Upper lobe of left lung (tissue), 6 donors: ENCODE measurements around the gene MRNIP. TPM values are rescaled to one million over a fixed set of nuclear protein-coding genes. Genes with fewer than 3 reads are reported as not detected.

Source experiments
- ATAC-seq, 2 donors: fragments of 200-7000 bp; cut with Tn5 transposase; one replicate each; pipeline ENCODE4 v1.9.1; 2022; ENCODE audit warnings: mild to moderate bottlenecking in 2 of 2, moderate library complexity in 2 of 2; ENCODE audit not compliant: low FRiP score in 2 of 2
- DNase-seq, 2 donors: peaks; one replicate each; pipeline ENCODE4 v3.0.0-alpha.2; 2019 to 2020
- H3K27ac ChIP-seq, 4 donors: fragments of 200-600 bp; sonication (generic); one replicate each; pipeline ENCODE4 v1.5.1; 2016 to 2019
- H3K27me3 ChIP-seq, 4 donors: fragments of 200-600 bp; sonication (generic); one replicate each; pipeline ENCODE4 v1.5.1; 2017 to 2019
- H3K36me3 ChIP-seq, 4 donors: fragments of 200-600 bp; sonication (generic); one replicate each; pipeline ENCODE4 v1.5.1; 2016 to 2019
- H3K4me1 ChIP-seq, 4 donors: fragments of 200-600 bp; sonication (generic); one replicate each; pipeline ENCODE4 v1.5.1; 2018 to 2019
- H3K4me3 ChIP-seq, 4 donors: fragments of 200-600 bp; sonication (generic); one replicate each; pipeline ENCODE4 v1.5.1; 2017 to 2019; ENCODE audit warnings: mild to moderate bottlenecking in 2 of 4, moderate library complexity in 1 of 4
- H3K9me3 ChIP-seq, 4 donors: fragments of 200-600 bp; sonication (generic); one replicate each; pipeline ENCODE4 v1.5.1; 2018 to 2019
- EP300 ChIP-seq, 4 donors: sonication (generic); formaldehyde crosslinking; IDR thresholded peaks; one replicate each; pipeline ENCODE4 v1.5.1; 2017; ENCODE audit warnings: antibody characterized with exemption in 4 of 4, control low read depth in 2 of 4
- POLR2A ChIP-seq, 4 donors: fragments of 450-650 bp; IDR thresholded peaks; one replicate each; pipeline ENCODE4 v1.5.1; 2016 to 2017; ENCODE audit warnings: antibody characterized with exemption in 4 of 4, mild to moderate bottlenecking in 2 of 4
- POLR2AphosphoS5 ChIP-seq, 2 donors: sonication (generic); formaldehyde crosslinking; IDR thresholded peaks; one replicate each; pipeline ENCODE4 v1.5.1; 2017; ENCODE audit warnings: antibody characterized with exemption in 2 of 2
- WGBS, 2 donors: methylation state at CpG; one replicate each; pipeline ENCODE4 v1.1.5; 2017 to 2018; 5-methylcytosine and 5-hydroxymethylcytosine counted together
- total RNA-seq, 6 donors: library from RNA; depleted of rRNA in 4 of 6; stranded (reverse); fragments of >200 nt in 4 of 6; gene quantifications; one replicate each; pipeline versions ENCODE4 v1.1.0 to v1.2.1, GENCODE V29; 2016 to 2021
- TF ChIP-seq, protein P1 (sequence below), 6 experiments: fragments of 450-650 bp in 4 of 6; fragments of 200-600 bp in 2 of 6; sonication (generic) in 2 of 6; IDR thresholded peaks; one replicate each; pipeline ENCODE4 v1.5.1; 2016 to 2019; ENCODE audit warnings: antibody characterized with exemption in 6 of 6
- donor health status: DM: no; HTN: no; CAD: no; lungs with moderate emphysema.
- donor health status: DM: no; HTN: yes; CAD: no; lungs with severe emphysema.

MRNIP gene
- total RNA-seq, 6 donors from 2014 or later: 20.7 to 142 (median 33.2) TPM

DNA sequence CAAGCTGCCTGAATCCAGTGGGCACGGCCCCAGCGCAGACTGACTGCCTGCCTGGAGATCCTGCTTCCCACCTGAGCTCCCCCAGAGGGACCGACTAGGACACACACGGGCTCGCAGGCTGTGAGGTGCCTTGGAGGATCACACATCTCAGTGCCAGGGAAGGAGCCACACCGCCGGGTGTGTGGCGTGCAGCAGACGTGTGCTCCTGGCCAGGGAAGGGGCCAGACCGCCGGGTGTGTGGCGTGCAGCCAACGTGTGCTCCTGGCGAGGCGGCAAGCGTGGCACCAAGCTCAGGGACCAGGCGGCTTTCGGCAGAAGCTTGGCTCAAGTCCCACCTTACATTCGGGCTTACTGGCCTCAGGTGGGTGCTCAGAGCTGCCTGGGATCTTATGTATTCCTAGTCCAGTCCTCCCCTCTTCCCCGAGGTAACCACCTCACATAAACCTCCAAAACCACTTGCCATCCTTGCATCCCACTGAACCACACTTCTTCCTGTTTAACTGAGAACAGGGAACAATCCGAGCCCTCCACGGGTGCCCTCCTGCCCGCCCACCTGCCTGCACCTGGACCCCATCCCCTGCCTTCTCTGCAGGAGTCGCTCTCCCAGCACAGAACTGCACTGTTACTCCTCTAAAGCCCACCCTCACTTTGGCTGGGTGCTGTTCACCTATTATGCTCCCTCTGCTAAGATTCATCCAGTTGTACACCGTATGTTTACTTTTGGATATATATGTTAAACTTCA is 22.4 kb upstream of the MRNIP start:
- TF ChIP-seq, protein P1, sequence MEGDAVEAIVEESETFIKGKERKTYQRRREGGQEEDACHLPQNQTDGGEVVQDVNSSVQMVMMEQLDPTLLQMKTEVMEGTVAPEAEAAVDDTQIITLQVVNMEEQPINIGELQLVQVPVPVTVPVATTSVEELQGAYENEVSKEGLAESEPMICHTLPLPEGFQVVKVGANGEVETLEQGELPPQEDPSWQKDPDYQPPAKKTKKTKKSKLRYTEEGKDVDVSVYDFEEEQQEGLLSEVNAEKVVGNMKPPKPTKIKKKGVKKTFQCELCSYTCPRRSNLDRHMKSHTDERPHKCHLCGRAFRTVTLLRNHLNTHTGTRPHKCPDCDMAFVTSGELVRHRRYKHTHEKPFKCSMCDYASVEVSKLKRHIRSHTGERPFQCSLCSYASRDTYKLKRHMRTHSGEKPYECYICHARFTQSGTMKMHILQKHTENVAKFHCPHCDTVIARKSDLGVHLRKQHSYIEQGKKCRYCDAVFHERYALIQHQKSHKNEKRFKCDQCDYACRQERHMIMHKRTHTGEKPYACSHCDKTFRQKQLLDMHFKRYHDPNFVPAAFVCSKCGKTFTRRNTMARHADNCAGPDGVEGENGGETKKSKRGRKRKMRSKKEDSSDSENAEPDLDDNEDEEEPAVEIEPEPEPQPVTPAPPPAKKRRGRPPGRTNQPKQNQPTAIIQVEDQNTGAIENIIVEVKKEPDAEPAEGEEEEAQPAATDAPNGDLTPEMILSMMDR (IDR thresholded peaks at IDR 0.05): no peak
- TF ChIP-seq POLR2AphosphoS5 (IDR thresholded peaks at IDR 0.05): no peak
- no peak for TF ChIP-seq EP300 (IDR thresholded peaks at IDR 0.05)
- no peak for TF ChIP-seq POLR2A (IDR thresholded peaks at IDR 0.05)
- Histone ChIP-seq H3K27me3 (no peaks in the 10 kb centered on the region), H3K4me3 (no peak overlapping the region), H3K27ac (no peak overlapping the region), H3K9me3 (peaks cover 4 to 20% (median 15%) of the 10 kb centered on the region in 4 donors), H3K36me3 (peaks cover 11 to 89% (median 53%) of the 10 kb centered on the region in 4 donors), H3K4me1 (no peaks in the 10 kb centered on the region)
- DNase-seq: no peak
- WGBS, 2 donors: 88 to 95% methylated on average over 22 to 25 of the region's 25 CpGs
- ATAC-seq: no peak

DNA sequence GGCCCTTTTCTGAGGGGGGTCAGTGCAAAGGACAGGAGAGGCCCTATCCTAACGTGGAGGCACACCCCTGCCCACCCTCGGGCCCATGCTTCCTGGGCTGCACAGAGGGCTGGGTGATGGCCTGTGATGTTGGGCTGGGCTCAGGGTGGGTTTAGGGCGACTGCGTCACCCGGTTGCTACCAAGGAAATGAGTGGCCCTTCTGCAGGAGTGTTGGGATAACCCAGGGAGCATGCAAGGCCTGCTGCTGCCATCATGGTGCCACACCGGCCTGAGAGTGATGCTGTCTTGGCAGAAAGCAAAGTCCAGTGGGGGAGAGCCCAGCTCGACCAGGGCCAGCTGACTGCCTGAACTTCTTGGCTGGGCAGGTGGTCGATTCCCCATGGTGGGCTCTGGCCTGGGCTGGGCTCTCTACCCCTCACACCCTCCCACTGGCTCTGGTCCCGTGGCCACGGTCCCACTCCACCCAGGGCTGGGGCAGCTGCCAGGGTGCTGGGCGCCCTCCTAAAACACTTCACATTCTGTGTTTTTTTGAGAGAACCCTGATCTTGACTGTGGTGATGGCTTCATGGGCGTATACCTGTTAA is 21.5 kb upstream of the MRNIP start:
- H3K4me1 ChIP-seq: no peaks in the 10 kb centered on the region
- H3K27me3 ChIP-seq: no peaks in the 10 kb centered on the region
- ATAC-seq (no peak), DNase-seq (no peak)
- 96 to 97% methylated on average over 8 to 9 of the region's 12 CpGs for WGBS, 2 donors
- no peak for TF ChIP-seq POLR2AphosphoS5 (IDR thresholded peaks at IDR 0.05)
- no peak for TF ChIP-seq EP300 (IDR thresholded peaks at IDR 0.05)
- TF ChIP-seq, protein P1 (IDR thresholded peaks at IDR 0.05): no peak
- TF ChIP-seq POLR2A (IDR thresholded peaks at IDR 0.05): no peak
- no peak overlapping the region for H3K4me3 ChIP-seq
- H3K36me3 ChIP-seq: peaks cover 11 to 89% (median 51%) of the 10 kb centered on the region in 4 donors
- H3K9me3 ChIP-seq: peaks cover 4 to 20% (median 15%) of the 10 kb centered on the region in 4 donors
- H3K27ac ChIP-seq: no peak overlapping the region

DNA sequence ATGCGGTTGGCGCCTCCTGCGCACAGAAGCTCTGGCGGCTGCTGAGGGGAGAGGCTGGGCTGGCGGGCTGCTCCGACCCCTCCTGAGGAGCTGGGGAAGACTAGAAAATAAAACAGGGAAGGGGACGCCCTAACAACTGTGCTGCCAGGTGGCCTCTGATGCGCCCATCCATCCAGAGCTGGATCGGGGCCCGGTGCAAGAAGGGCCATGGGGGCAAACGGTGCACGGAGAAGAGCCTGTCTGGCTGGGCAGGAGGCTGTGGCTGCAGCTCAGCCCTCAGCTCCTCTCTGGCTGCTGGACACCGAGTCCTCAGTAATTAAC is 21.0 kb upstream of the MRNIP start:
- no peaks in the 10 kb centered on the region for H3K4me1 ChIP-seq
- H3K4me3 ChIP-seq: no peak overlapping the region
- ATAC-seq (no peak), DNase-seq (no peak)
- peaks cover 4 to 20% (median 15%) of the 10 kb centered on the region in 4 donors for H3K9me3 ChIP-seq
- no peak overlapping the region for H3K27ac ChIP-seq
- 99% methylated on average over 7 to 9 of the region's 13 CpGs for WGBS, 2 donors
- H3K27me3 ChIP-seq: no peaks in the 10 kb centered on the region
- TF ChIP-seq, protein P1 (IDR thresholded peaks at IDR 0.05): no peak
- TF ChIP-seq EP300 (IDR thresholded peaks at IDR 0.05) (no peak), POLR2A (IDR thresholded peaks at IDR 0.05) (no peak), POLR2AphosphoS5 (IDR thresholded peaks at IDR 0.05) (no peak)
- H3K36me3 ChIP-seq: peaks cover 12 to 89% (median 52%) of the 10 kb centered on the region in 4 donors

DNA sequence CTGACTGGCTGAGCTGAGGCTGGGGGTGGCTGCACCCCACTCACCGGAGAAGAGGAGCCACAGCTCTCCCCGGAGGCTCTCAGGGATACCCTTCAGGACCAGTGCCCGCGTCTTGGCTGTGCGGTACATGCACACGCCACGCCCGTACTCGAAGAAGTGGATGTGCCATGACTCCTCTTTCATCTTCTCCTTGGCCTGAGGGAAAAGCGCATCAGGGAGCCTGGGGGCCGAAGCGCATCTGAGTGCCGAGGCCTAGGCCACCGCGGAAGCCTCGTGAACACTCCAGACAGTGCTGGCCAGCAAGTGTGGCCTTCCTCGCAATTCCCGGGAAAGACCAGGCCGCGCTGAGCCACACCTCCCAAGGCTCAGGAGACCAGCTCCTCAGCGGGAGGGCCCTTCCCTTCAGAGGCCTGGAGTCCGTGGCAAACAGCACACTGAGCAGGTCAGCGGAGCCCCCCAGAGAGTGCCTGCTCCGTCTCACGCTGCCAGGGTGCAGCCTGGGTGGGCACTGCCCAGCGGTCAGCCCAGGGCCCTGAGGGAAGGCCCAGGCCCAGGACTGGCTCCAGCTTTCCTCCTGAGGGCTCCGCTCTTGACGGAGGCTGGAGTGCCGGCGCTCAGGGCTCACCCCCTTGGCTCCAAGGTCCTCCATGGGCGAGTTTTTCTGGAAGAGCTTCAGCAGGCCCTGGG is 20.5 kb upstream of the MRNIP start:
- H3K36me3 ChIP-seq: peaks cover 12 to 89% (median 52%) of the 10 kb centered on the region in 4 donors
- H3K27ac ChIP-seq: no peak overlapping the region
- H3K27me3 ChIP-seq: no peaks in the 10 kb centered on the region
- H3K4me3 ChIP-seq: no peak overlapping the region
- no peaks in the 10 kb centered on the region for H3K4me1 ChIP-seq
- DNase-seq: no peak
- peak in 1 of 2 donors; percentile 7 for ATAC-seq
- TF ChIP-seq POLR2AphosphoS5 (IDR thresholded peaks at IDR 0.05) (no peak), EP300 (IDR thresholded peaks at IDR 0.05) (no peak), POLR2A (IDR thresholded peaks at IDR 0.05) (no peak)
- TF ChIP-seq, protein P1 (IDR thresholded peaks at IDR 0.05): no peak
- peaks cover 4 to 20% (median 15%) of the 10 kb centered on the region in 4 donors for H3K9me3 ChIP-seq
- 93 to 99% methylated on average over 9 to 26 of the region's 31 CpGs for WGBS, 2 donors
